ENCODE measurements around the gene CCDC71L. TPM values are rescaled to one million over a fixed set of nuclear protein-coding genes. Genes with fewer than 3 reads are reported as not detected.

The CCDC71L gene
- total RNA-seq, 4 donors from 2014 or later, result 23.6 to 49.7 (median 27.8) TPM

- no peak for TF ChIP-seq POLR2A (IDR thresholded peaks at IDR 0.05)
- TF ChIP-seq EP300 (IDR thresholded peaks at IDR 0.05; ENCODE audit: low read depth), result no peak
- no peak for TF ChIP-seq POLR2AphosphoS5 (IDR thresholded peaks at IDR 0.05)
- no peak for TF ChIP-seq CTCF (IDR thresholded peaks at IDR 0.05)
- peaks cover 7 to 17% (median 9%) of the 10 kb centered on the region in 4 donors for H3K4me1 ChIP-seq
- H3K27ac ChIP-seq, result no peak overlapping the region
- intact Hi-C loops (cut with DNase I; ENCODE audit: low total_unique reads), result no loop called here
- no peaks in the 10 kb centered on the region for H3K9me3 ChIP-seq
- no peak overlapping the region for H3K4me3 ChIP-seq
- no peak for DNase-seq
- H3K36me3 ChIP-seq, result no peaks in the 10 kb centered on the region
- no peaks in the 10 kb centered on the region for H3K27me3 ChIP-seq
- in situ Hi-C loops (cut with MboI; ENCODE audit: low pct_ligation_motif_present in 1 of 4, low pct_unique_long_range_greater_than_20kb in 1 of 4, low sequenced_read_pairs in 3 of 4), result no loop called here
Observed at GRCh38 chr7:106630648-106631047, 30.3 kb downstream of the CCDC71L start.

- WGBS, 2 donors (ENCODE audit: low coverage in 1 of 2), result 68 to 70% methylated on average over 2 of the region's 2 CpGs
- H3K27me3 ChIP-seq, result no peaks in the 10 kb centered on the region
- H3K4me1 ChIP-seq, result peaks cover 7 to 29% (median 14%) of the 10 kb centered on the region in 4 donors
- H3K4me3 ChIP-seq, result no peak overlapping the region
- in situ Hi-C loops (cut with MboI; ENCODE audit: low pct_ligation_motif_present in 1 of 4, low pct_unique_long_range_greater_than_20kb in 1 of 4, low sequenced_read_pairs in 3 of 4), result no loop called here
- H3K27ac ChIP-seq, result no peak overlapping the region
- no peak for TF ChIP-seq EP300 (IDR thresholded peaks at IDR 0.05; ENCODE audit: low read depth)
- TF ChIP-seq POLR2AphosphoS5 (IDR thresholded peaks at IDR 0.05), result no peak
- TF ChIP-seq CTCF (IDR thresholded peaks at IDR 0.05), result no peak
- TF ChIP-seq POLR2A (IDR thresholded peaks at IDR 0.05), result no peak
- no peak for DNase-seq
- intact Hi-C loops (cut with DNase I; ENCODE audit: low total_unique reads), result no loop called here
- H3K9me3 ChIP-seq, result no peaks in the 10 kb centered on the region
- no peaks in the 10 kb centered on the region for H3K36me3 ChIP-seq
Observed at GRCh38 chr7:106629516-106629915, 31.4 kb downstream of the CCDC71L start.

- H3K4me1 ChIP-seq, result peaks cover 7 to 47% (median 29%) of the 10 kb centered on the region in 4 donors
- in situ Hi-C loops (cut with MboI; ENCODE audit: low pct_ligation_motif_present in 1 of 4, low pct_unique_long_range_greater_than_20kb in 1 of 4, low sequenced_read_pairs in 3 of 4), result no loop called here
- no peaks in the 10 kb centered on the region for H3K36me3 ChIP-seq
- H3K27ac ChIP-seq, result peak overlapping the region; percentile 68 to 80 (median 76)
- WGBS, 2 donors (ENCODE audit: low coverage in 1 of 2), result 51 to 54% methylated on average over 6 of the region's 6 CpGs
- TF ChIP-seq CTCF (IDR thresholded peaks at IDR 0.05) (no peak), EP300 (IDR thresholded peaks at IDR 0.05; ENCODE audit: low read depth) (no peak), POLR2A (IDR thresholded peaks at IDR 0.05) (peak; percentile 5), POLR2AphosphoS5 (IDR thresholded peaks at IDR 0.05) (peak in 2 of 3 donors; percentile 38 to 45)
- no peaks in the 10 kb centered on the region for H3K27me3 ChIP-seq
- intact Hi-C loops (cut with DNase I; ENCODE audit: low total_unique reads), result no loop called here
- peak overlapping the region in 1 of 4 donors; percentile 23 for H3K4me3 ChIP-seq
- peak; percentile 30 for DNase-seq
- peaks cover 0 to 8% of the 10 kb centered on the region in 2 donors for H3K9me3 ChIP-seq
Observed at GRCh38 chr7:106626376-106627164, 34.4 kb downstream of the CCDC71L start.

DNA sequence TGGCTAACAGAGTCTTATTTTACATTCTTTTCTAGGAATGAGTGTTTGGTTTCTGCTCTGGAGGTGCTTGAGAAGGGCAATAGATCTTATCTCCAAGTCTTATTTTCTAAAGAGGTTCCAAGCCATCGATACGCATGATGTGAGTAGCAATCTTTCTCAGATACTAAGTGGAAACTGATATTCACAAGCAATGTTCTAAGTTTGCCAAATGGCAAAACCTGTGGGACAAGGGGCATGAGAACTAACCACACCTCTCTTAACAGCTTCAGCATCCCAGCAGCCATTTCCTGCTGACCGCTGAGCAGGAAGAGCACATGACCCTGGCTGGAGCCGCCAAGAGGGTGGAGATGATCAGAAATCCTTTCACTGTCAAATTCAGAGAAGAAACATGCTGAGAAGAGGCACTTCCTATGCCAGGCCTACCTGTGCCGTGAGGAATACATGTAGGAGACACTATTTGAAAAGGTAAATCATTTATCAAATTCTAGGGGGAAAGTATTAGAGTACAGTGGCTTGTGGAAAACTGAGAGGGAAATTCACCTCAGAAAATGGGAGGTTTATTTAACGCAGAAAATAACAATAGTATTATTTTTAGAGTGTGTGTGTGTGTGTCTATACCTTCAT lies 35.2 kb downstream of the CCDC71L start:
- Histone ChIP-seq H3K36me3 (no peaks in the 10 kb centered on the region), H3K4me3 (peak overlapping the region in 1 of 4 donors; percentile 23), H3K9me3 (peaks cover 0 to 11% of the 10 kb centered on the region in 2 donors), H3K27me3 (no peaks in the 10 kb centered on the region), H3K4me1 (peaks cover 7 to 47% (median 29%) of the 10 kb centered on the region in 4 donors), H3K27ac (peak overlapping the region; percentile 68 to 80 (median 76))
- in situ Hi-C loops (cut with MboI; ENCODE audit: low pct_ligation_motif_present in 1 of 4, low pct_unique_long_range_greater_than_20kb in 1 of 4, low sequenced_read_pairs in 3 of 4) (no loop called here), intact Hi-C loops (cut with DNase I; ENCODE audit: low total_unique reads) (no loop called here)
- DNase-seq, result peak; percentile 59
- TF ChIP-seq EP300 (IDR thresholded peaks at IDR 0.05; ENCODE audit: low read depth) (no peak), POLR2AphosphoS5 (IDR thresholded peaks at IDR 0.05) (peak in 2 of 3 donors; percentile 12 to 20)
- WGBS, 2 donors (ENCODE audit: low coverage in 1 of 2), result 38 to 53% methylated on average over 3 to 6 of the region's 6 CpGs

Measured in transverse colon (tissue), 4 donors.